Gastrocnemius medialis (tissue), 4 donors: ENCODE measurements around the gene ANXA2. TPM values are rescaled to one million over a fixed set of nuclear protein-coding genes. Genes with fewer than 3 reads are reported as not detected.

Experiments
- ATAC-seq, 2 donors: fragments of 150-250 bp; one replicate each; pipeline ENCODE4 v1.9.1; 2016
- DNase-seq, 2 donors: peaks; one replicate each; pipeline ENCODE4 v3.0.0-alpha.2; 2019
- H3K27ac ChIP-seq, 4 donors: fragments of 200-600 bp; sonication (generic); 1 replicate in 1 of 4; 2 replicates in 3 of 4; pipeline ENCODE4 v1.5.1; 2016 to 2018; ENCODE audit warnings: mild to moderate bottlenecking in 2 of 4, moderate library complexity in 1 of 4
- H3K27me3 ChIP-seq, 3 donors: fragments of 200-600 bp; sonication (generic) in 2 of 3; 1 replicate in 1 of 3; 2 replicates in 2 of 3; pipeline versions ENCODE4 v1.5.1 to v1.6.0; 2016 to 2019; ENCODE audit warnings: mild to moderate bottlenecking in 1 of 3, moderate library complexity in 1 of 3
- H3K36me3 ChIP-seq, 2 donors: fragments of 200-600 bp; sonication (generic) in 1 of 2; one replicate each; pipeline ENCODE4 v1.5.1; 2017 to 2018
- H3K4me1 ChIP-seq, 2 donors: fragments of 200-600 bp; sonication (generic) in 1 of 2; one replicate each; pipeline ENCODE4 v1.5.1; 2016 to 2017; ENCODE audit warnings: mild to moderate bottlenecking in 2 of 2
- H3K4me3 ChIP-seq, 4 donors: fragments of 200-600 bp; sonication (generic) in 3 of 4; 1 replicate in 1 of 4; 2 replicates in 3 of 4; pipeline ENCODE4 v1.5.1; 2016 to 2019; ENCODE audit warnings: mild to moderate bottlenecking in 2 of 4
- H3K9me3 ChIP-seq, 3 donors: fragments of 200-600 bp; sonication (generic) in 2 of 3; 1 replicate in 1 of 3; 2 replicates in 2 of 3; pipeline ENCODE4 v1.5.1; 2016 to 2019
- CTCF ChIP-seq, 5 experiments: fragments of 450-650 bp in 3 of 5; fragments of 200-600 bp in 2 of 5; sonication (generic) in 2 of 5; IDR thresholded peaks in 4 of 5; conservative IDR thresholded peaks in 1 of 5; 1 replicate in 4 of 5; 2 replicates in 1 of 5; pipeline ENCODE4 v1.5.1; 2016 to 2019; ENCODE audit warnings: antibody characterized with exemption in 5 of 5, mild to moderate bottlenecking in 3 of 5, moderate library complexity in 3 of 5
- POLR2A ChIP-seq, 2 donors: fragments of 450-650 bp; IDR thresholded peaks; one replicate each; pipeline ENCODE4 v1.6.1; 2017; ENCODE audit warnings: antibody characterized with exemption in 2 of 2, mild to moderate bottlenecking in 2 of 2, moderate library complexity in 2 of 2
- in situ Hi-C, 4 donors: fragments of 200-750 bp; cut with MboI; loops; one replicate each; pipeline versions ENCODE4 v1.15.0 to v1.8.0; 2017; ENCODE audit warnings: low sequenced_read_pairs in 4 of 4
- intact Hi-C: fragments of 100-400 bp; cut with DNase I; formaldehyde crosslinking; loops from one replicate; pipeline ENCODE4 v1.15.1; 2023; ENCODE audit warnings: low total_unique reads
- total RNA-seq, 4 donors: library from RNA; depleted of rRNA; stranded (reverse); fragments of >200 nt; gene quantifications; one replicate each; pipeline versions ENCODE4 v1.1.0 to v1.2.3, GENCODE V29; 2016

ANXA2 gene
- total RNA-seq, 4 donors from 2014 or later, result 266 to 386 (median 323) TPM

- Histone ChIP-seq H3K9me3 (no peaks in the 10 kb centered on the region), H3K27me3 (no peaks in the 10 kb centered on the region), H3K4me3 (peak overlapping the region in 2 of 4 donors; percentile 7 to 21), H3K27ac (peak overlapping the region; percentile 94 to 99 (median 98)), H3K4me1 (peaks cover 86 to 90% of the 10 kb centered on the region in 2 donors), H3K36me3 (peaks cover 0 to 11% of the 10 kb centered on the region in 2 donors)
- no peak for DNase-seq
- TF ChIP-seq POLR2A (IDR thresholded peaks at IDR 0.05) (no peak), CTCF (IDR thresholded peaks at IDR 0.05 in 4 of 5, conservative IDR thresholded peaks at IDR 0.05 in 1 of 5) (no peak)
- intact Hi-C loops, result no loop called here
- in situ Hi-C loops, result no loop called here
- ATAC-seq, result no peak
Measured at GRCh38 chr15:60392601-60392985, 5.2 kb downstream of the ANXA2 start.

GRCh38 chr15:60391722-60392315 lies 6.0 kb downstream of the ANXA2 start:
- ATAC-seq (no peak), DNase-seq (no peak)
- in situ Hi-C loops (no loop called here), intact Hi-C loops (loop anchor here (2.0 kb wide), 1 partner anchor 29 kb away; no protein-coding TSS in a partner anchor)
- no peak overlapping the region for H3K4me3 ChIP-seq
- peak overlapping the region; percentile 94 to 99 (median 98) for H3K27ac ChIP-seq
- H3K27me3 ChIP-seq, result no peaks in the 10 kb centered on the region
- no peaks in the 10 kb centered on the region for H3K9me3 ChIP-seq
- peaks cover 0 to 11% of the 10 kb centered on the region in 2 donors for H3K36me3 ChIP-seq
- TF ChIP-seq POLR2A (IDR thresholded peaks at IDR 0.05) (no peak), CTCF (IDR thresholded peaks at IDR 0.05 in 4 of 5, conservative IDR thresholded peaks at IDR 0.05 in 1 of 5) (no peak)
- H3K4me1 ChIP-seq, result peaks cover 87 to 94% of the 10 kb centered on the region in 2 donors

- DNase-seq (peak in 1 of 2 donors; percentile 75), ATAC-seq (peak; percentile 72 to 81)
- in situ Hi-C loops, result no loop called here
- TF ChIP-seq CTCF (IDR thresholded peaks at IDR 0.05 in 4 of 5, conservative IDR thresholded peaks at IDR 0.05 in 1 of 5) (peak in 1 of 5 experiments; percentile 10), POLR2A (IDR thresholded peaks at IDR 0.05) (no peak)
- H3K36me3 ChIP-seq, result peaks cover 0 to 8% of the 10 kb centered on the region in 2 donors
- no peaks in the 10 kb centered on the region for H3K9me3 ChIP-seq
- H3K4me3 ChIP-seq, result peak overlapping the region in 2 of 4 donors; percentile 10 to 16
- H3K4me1 ChIP-seq, result peaks cover 87 to 94% of the 10 kb centered on the region in 2 donors
- intact Hi-C loops, result loop anchor here (2.0 kb wide), 1 partner anchor 28 kb away; no protein-coding TSS in a partner anchor
- H3K27ac ChIP-seq, result peak overlapping the region; percentile 94 to 99 (median 98)
- H3K27me3 ChIP-seq, result no peaks in the 10 kb centered on the region
Measured at GRCh38 chr15:60390871-60391501, 6.8 kb downstream of the ANXA2 start.

GRCh38 chr15:60390231-60390630 lies 7.6 kb downstream of the ANXA2 start:
- Histone ChIP-seq H3K27ac (peak overlapping the region in 3 of 4 donors; percentile 15 to 99 (median 98)), H3K27me3 (no peaks in the 10 kb centered on the region), H3K4me1 (peaks cover 87 to 93% of the 10 kb centered on the region in 2 donors), H3K9me3 (no peaks in the 10 kb centered on the region), H3K36me3 (peaks cover 0 to 8% of the 10 kb centered on the region in 2 donors), H3K4me3 (peak overlapping the region in 2 of 4 donors; percentile 10 to 20)
- DNase-seq (no peak), ATAC-seq (no peak)
- intact Hi-C loops, result loop anchor here (2.0 kb wide), 1 partner anchor 27 kb away; no protein-coding TSS in a partner anchor
- no peak for TF ChIP-seq POLR2A (IDR thresholded peaks at IDR 0.05)
- no peak for TF ChIP-seq CTCF (IDR thresholded peaks at IDR 0.05 in 4 of 5, conservative IDR thresholded peaks at IDR 0.05 in 1 of 5)
- in situ Hi-C loops, result no loop called here
